GM19099 (cell line): ENCODE data around the gene RGPD6.
"Not testable (repeated sequence)": the region's sequence is repeated elsewhere in the genome, so short reads cannot be mapped to it uniquely, and the experiment has no call there.

Source experiments
- POLR2A ChIP-seq: IDR thresholded peaks from 3 replicates; pipeline ENCODE4 v1.6.1; 2011; ENCODE audit warnings: low read depth; ENCODE audit not compliant: insufficient read length; ENCODE audit errors: extremely low read depth

The RGPD6 gene

DNA sequence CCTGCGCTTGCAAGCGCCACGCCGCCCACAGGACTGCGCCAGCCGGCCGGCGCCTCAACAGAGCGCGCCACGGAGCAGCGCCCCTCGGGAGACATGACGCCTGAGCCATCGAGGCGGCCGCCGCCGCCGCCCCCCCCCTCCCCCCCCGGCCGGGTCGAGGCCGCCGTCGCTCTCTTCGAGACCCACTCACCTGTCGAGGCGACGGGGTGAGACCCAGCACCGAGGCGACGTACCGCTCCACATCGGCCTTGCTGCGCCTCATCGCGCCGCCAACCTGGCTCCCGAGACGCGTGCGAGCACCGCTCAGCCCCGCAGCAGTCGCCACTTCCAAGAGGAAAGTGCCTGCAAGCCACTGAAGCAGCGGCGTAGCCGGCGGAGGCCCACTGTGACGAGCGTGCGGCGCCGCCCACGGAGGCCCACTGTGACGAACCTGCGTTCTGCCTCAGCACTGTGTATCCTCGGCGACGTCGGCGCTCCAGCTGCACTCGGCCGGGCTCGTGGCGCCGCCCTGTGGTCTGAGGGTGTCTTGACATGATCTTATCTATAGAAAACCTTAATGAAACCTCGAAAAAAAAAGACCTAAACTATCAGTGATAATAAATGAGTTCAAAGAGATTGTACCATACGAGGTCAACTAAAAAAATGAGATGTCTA is at the start of gene RGPD6:
Gene RGPD6, minus strand, starts transcription at position 460 of the 654 bp plus-strand sequence. Its CDS starts 198 bp downstream, at position 262.
- TF ChIP-seq POLR2A, result not testable (repeated sequence)

DNA sequence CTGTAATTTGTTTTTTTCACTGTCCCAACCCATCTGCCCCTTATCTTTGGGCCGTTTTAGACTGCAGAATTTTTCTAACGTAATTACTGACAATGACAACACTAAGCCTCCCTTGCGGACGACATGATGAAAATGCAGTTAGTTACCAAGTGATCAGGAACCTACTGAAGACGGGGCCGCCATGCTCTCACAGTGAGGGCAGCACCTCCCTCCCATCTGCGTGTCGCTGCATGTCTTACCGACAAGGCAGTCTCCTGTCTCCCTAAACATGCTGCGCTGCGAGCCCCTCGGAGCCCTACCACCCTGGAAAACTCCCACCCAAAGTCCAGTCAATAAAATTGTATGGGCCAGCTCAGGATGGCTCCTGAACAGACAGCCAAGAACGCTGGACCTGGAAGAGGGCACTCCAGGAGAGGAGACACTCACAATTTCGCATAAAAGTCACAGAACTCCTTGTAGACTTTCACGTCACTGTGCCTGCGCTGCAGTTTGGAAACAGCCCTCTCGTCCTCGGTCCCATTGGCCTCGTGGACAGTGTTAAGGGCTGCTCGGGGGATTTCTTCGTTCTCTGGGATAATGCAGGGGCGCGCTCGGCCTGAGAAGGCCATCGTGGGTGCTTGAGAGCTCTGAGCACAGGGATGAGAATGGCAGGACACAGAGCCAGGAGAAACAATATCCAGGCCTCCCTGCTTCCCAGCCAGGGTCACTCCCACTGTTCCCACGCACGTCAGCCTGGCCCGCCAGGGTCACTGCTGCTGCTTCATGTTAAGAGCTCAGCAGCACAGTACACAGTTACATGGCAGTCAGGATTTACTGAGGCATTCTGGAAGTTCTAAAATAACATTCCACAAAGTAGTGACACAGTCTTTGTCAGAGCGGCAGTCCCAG is 104.6 kb downstream of the RGPD6 start, which contains the start of gene LIMS4:
Gene LIMS4, minus strand, starts transcription at position 646 of the 888 bp plus-strand sequence. Its CDS starts 38 bp downstream, at position 608.
- TF ChIP-seq POLR2A, result not testable (repeated sequence)
